ENCODE results near the gene FGD2. TPM values are rescaled to one million over a fixed set of nuclear protein-coding genes. Genes with fewer than 3 reads are reported as not detected.
"Not testable (repeated sequence)": the region's sequence is repeated elsewhere in the genome, so short reads cannot be mapped to it uniquely, and the experiment has no call there.

FGD2 gene
- total and polyA plus RNA-seq, 3 experiments from 2014 or later, result 0.53 to 1.3 (median 1.2) TPM

DNA sequence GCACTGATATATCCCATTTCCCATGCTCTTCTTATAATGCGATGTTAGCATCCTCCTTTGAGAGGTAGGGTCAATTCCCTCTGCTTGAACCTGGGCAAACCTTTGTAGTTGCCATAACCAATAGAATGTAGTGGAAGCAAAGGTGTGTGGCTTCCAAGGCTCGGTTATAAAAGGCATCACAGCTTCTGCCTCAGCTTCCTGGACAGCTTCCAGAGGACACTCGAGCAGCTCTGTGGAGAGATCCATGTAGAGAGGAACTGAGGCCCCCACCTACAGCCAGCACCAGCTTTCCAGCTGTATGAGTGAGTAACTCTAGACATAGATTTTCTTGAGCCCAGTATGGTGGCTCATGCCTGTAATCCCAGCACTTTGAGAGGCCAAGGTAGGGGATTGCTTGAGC lies 36.7 kb downstream of the FGD2 start:
- peaks cover 19% of the 10 kb centered on the region for H3K4me1 ChIP-seq (ENCODE audit: insufficient read depth, low read length)
- no peaks in the 10 kb centered on the region for H3K27me3 Mint-ChIP-seq
- H3K36me3 ChIP-seq (ENCODE audit: insufficient read depth, low read length), result no peaks in the 10 kb centered on the region
- H3K36me3 Mint-ChIP-seq, result no peaks in the 10 kb centered on the region
- H3K9me3 ChIP-seq (ENCODE audit: low read length), result no peaks in the 10 kb centered on the region
- POLR2A ChIA-PET, result no interaction called here
- H3K27ac ChIP-seq (ENCODE audit: low read depth, low read length), result peak overlapping the region; percentile 20
- peaks cover 17 to 36% (median 29%) of the 10 kb centered on the region in 3 donors for H3K4me1 Mint-ChIP-seq
- no peak for DNase-seq
- CTCF ChIA-PET, result interaction anchor here (1.0 to 1.4 kb wide), 3 partner anchors 9 to 165 kb away, joined by 3 to 6 read pairs (median 3); no protein-coding TSS in a partner anchor
- no peaks in the 10 kb centered on the region for H3K9me3 Mint-ChIP-seq
- H3K27ac Mint-ChIP-seq, result peak overlapping the region in 1 of 8 donors; percentile 92
- no peak overlapping the region for H3K4me3 ChIP-seq (ENCODE audit: low read length)
- no peaks in the 10 kb centered on the region for H3K27me3 ChIP-seq (ENCODE audit: insufficient read depth, low read length, poor library complexity, severe bottlenecking)
- H3K4me3 Mint-ChIP-seq, result no peak overlapping the region

DNA sequence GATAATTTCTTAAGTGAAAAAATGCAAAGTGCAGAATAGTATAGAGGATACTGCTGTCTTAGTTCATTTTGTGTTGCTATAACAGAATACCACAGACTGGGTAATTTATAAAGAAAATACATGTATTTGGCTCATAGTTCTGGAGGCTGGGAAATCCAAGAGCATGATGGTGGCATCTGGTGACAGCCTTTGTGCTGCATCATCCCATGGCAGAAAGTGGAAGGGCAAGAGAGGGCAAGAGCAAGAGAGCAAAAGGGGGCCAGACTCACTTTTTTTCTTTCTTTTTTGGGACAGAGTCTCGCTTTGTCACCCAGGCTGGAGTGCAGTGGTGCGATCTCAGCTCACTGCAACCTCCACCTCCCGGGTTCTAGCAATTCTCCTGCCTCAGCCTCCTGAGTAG lies 37.6 kb downstream of the FGD2 start:
- H3K4me3 Mint-ChIP-seq; H3K4me3 ChIP-seq (ENCODE audit: low read length); H3K27me3 Mint-ChIP-seq; H3K27ac ChIP-seq (ENCODE audit: low read depth, low read length); H3K36me3 Mint-ChIP-seq; H3K36me3 ChIP-seq (ENCODE audit: insufficient read depth, low read length); POLR2A ChIA-PET; H3K9me3 Mint-ChIP-seq; DNase-seq; H3K27me3 ChIP-seq (ENCODE audit: insufficient read depth, low read length, poor library complexity, severe bottlenecking); H3K9me3 ChIP-seq (ENCODE audit: low read length): not testable (repeated sequence)
- peak overlapping the region in 1 of 8 donors; percentile 51 for H3K27ac Mint-ChIP-seq
- H3K4me1 Mint-ChIP-seq, result peaks cover 26 to 46% (median 39%) of the 10 kb centered on the region in 3 donors
- CTCF ChIA-PET, result interaction anchor here (1.2 to 1.4 kb wide), 3 partner anchors 11 to 128 kb away, joined by 3 read pairs; no protein-coding TSS in a partner anchor
- peaks cover 28% of the 10 kb centered on the region for H3K4me1 ChIP-seq (ENCODE audit: insufficient read depth, low read length)

DNA sequence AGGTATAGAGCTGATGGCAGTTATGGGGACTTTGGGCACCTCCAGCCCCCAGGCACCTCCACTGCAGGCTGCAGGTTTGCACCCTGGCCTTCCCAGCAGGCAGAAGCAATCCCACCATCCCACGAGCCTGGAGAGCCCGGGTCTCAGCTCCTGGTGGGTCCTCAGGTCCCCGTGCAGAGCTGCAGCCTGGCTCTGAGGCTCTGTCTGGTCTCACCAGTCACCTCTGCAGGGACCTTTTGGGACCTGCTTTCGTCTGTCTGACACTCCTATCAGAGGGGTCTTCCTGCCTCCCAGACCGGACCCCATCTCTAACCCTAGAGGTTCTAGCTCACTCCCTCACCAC lies 41.9 kb downstream of the FGD2 start:
- CTCF ChIA-PET, result interaction anchor here (0.8 to 11.0 kb wide), 7 partner anchors 10 to 163 kb away, joined by 3 to 229 read pairs (median 7); partner anchors contain the start of gene PIM1
- Histone ChIP-seq H3K36me3 (ENCODE audit: insufficient read depth, low read length) (no peaks in the 10 kb centered on the region), H3K27ac (ENCODE audit: low read depth, low read length) (peak overlapping the region; percentile 91), H3K4me1 (ENCODE audit: insufficient read depth, low read length) (peaks cover 70% of the 10 kb centered on the region), H3K4me3 (ENCODE audit: low read length) (no peak overlapping the region), H3K27me3 (ENCODE audit: insufficient read depth, low read length, poor library complexity, severe bottlenecking) (no peaks in the 10 kb centered on the region), H3K9me3 (ENCODE audit: low read length) (no peaks in the 10 kb centered on the region)
- peak overlapping the region; percentile 60 to 99 (median 90) for H3K27ac Mint-ChIP-seq
- H3K4me1 Mint-ChIP-seq, result peaks cover 65 to 71% (median 68%) of the 10 kb centered on the region in 3 donors
- DNase-seq, result no peak
- no peaks in the 10 kb centered on the region for H3K27me3 Mint-ChIP-seq
- H3K4me3 Mint-ChIP-seq, result peak overlapping the region in 4 of 7 donors; percentile 29 to 68 (median 52)
- no peaks in the 10 kb centered on the region for H3K36me3 Mint-ChIP-seq
- POLR2A ChIA-PET, result interaction anchor here (1.1 kb wide), 1 partner anchor 26 kb away, joined by 3 read pairs; no protein-coding TSS in a partner anchor
- H3K9me3 Mint-ChIP-seq, result no peaks in the 10 kb centered on the region

DNA sequence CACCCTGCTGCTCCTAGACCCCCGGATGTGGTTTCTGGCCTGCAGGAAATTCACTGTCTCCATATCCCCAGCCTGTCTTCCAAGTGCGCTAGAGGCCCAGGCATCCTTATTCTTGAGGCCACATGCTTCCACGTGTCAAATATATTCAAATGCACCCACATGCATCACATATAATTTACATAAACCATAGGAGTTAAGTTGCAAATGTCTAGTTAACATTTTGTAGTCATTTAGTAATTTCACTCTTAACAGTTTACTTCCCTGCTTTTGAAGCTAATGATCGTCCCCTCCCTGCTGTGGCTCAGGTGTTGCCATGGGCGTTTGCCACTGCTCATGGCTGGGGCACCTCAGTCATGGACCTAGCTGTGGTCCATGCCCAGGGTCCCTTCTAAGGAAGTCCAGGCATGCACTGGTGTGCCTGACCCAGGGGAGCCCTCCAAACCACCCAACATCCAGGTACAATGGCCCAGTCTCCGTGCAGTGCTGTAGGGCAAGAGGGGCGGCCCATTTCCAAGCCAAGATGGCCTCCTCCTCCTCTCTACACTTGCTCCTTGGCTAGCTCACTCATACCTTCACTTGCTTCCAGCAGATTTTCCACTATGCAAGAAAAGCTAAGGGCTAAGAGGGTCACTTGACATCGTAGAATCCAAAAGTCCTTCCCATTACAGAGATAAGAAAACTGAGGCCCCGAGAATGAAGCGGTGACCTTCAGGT lies 42.4 kb downstream of the FGD2 start:
- no peak for DNase-seq
- ChIA-PET CTCF (interaction anchor here (1.2 to 11.0 kb wide), 7 partner anchors 9 to 160 kb away, joined by 3 to 229 read pairs (median 7); partner anchors contain the start of gene PIM1), POLR2A (interaction anchor here (1.1 kb wide), 1 partner anchor 26 kb away, joined by 3 read pairs; no protein-coding TSS in a partner anchor)
- Histone ChIP-seq H3K27ac (ENCODE audit: low read depth, low read length) (peak overlapping the region; percentile 91), H3K4me1 (ENCODE audit: insufficient read depth, low read length) (peaks cover 71% of the 10 kb centered on the region), H3K27me3 (ENCODE audit: insufficient read depth, low read length, poor library complexity, severe bottlenecking) (no peaks in the 10 kb centered on the region), H3K36me3 (ENCODE audit: insufficient read depth, low read length) (no peaks in the 10 kb centered on the region), H3K9me3 (ENCODE audit: low read length) (no peaks in the 10 kb centered on the region), H3K4me3 (ENCODE audit: low read length) (no peak overlapping the region)
- Mint-ChIP-seq H3K27ac (peak overlapping the region; percentile 76 to 99 (median 90)), H3K9me3 (no peaks in the 10 kb centered on the region), H3K27me3 (no peaks in the 10 kb centered on the region), H3K36me3 (no peaks in the 10 kb centered on the region), H3K4me1 (peaks cover 65 to 71% (median 68%) of the 10 kb centered on the region in 3 donors), H3K4me3 (peak overlapping the region in 5 of 7 donors; percentile 29 to 68 (median 37))

DNA sequence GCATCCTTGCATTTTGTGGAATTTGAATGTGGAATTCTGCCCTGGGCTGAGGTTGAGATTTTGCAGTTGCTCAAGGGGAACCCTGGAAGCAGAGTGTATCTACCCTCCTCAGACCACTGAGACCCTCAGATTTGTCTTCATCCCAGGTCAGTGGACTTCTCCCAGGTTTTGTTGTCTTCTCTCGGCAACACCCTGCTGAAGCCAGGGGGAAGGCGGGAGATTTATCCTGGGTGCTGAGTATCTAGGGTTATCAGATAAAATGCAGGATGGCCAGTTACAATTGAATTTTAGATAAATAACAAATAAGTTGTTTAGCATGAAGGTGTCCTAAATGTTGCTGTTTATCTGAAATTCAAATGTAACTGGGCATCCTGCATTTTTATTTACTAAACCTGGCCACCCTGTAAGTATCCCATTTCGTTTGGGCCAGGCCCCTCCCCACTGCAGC lies 43.0 kb downstream of the FGD2 start:
- Mint-ChIP-seq H3K4me1 (peaks cover 65 to 68% (median 67%) of the 10 kb centered on the region in 3 donors), H3K4me3 (peak overlapping the region; percentile 50 to 95 (median 85)), H3K27me3 (no peaks in the 10 kb centered on the region), H3K27ac (peak overlapping the region; percentile 88 to 100 (median 94)), H3K36me3 (no peaks in the 10 kb centered on the region), H3K9me3 (no peaks in the 10 kb centered on the region)
- ChIA-PET POLR2A (interaction anchor here (1.1 kb wide), 1 partner anchor 27 kb away, joined by 3 read pairs; no protein-coding TSS in a partner anchor), CTCF (interaction anchor here (1.2 to 11.0 kb wide), 6 partner anchors 19 to 160 kb away, joined by 3 to 229 read pairs (median 8); partner anchors contain the start of gene PIM1)
- H3K36me3 ChIP-seq (ENCODE audit: insufficient read depth, low read length), result no peaks in the 10 kb centered on the region
- peaks cover 71% of the 10 kb centered on the region for H3K4me1 ChIP-seq (ENCODE audit: insufficient read depth, low read length)
- no peak overlapping the region for H3K4me3 ChIP-seq (ENCODE audit: low read length)
- no peaks in the 10 kb centered on the region for H3K27me3 ChIP-seq (ENCODE audit: insufficient read depth, low read length, poor library complexity, severe bottlenecking)
- no peak for DNase-seq
- H3K9me3 ChIP-seq (ENCODE audit: low read length), result no peaks in the 10 kb centered on the region
- peak overlapping the region; percentile 91 for H3K27ac ChIP-seq (ENCODE audit: low read depth, low read length)

DNA sequence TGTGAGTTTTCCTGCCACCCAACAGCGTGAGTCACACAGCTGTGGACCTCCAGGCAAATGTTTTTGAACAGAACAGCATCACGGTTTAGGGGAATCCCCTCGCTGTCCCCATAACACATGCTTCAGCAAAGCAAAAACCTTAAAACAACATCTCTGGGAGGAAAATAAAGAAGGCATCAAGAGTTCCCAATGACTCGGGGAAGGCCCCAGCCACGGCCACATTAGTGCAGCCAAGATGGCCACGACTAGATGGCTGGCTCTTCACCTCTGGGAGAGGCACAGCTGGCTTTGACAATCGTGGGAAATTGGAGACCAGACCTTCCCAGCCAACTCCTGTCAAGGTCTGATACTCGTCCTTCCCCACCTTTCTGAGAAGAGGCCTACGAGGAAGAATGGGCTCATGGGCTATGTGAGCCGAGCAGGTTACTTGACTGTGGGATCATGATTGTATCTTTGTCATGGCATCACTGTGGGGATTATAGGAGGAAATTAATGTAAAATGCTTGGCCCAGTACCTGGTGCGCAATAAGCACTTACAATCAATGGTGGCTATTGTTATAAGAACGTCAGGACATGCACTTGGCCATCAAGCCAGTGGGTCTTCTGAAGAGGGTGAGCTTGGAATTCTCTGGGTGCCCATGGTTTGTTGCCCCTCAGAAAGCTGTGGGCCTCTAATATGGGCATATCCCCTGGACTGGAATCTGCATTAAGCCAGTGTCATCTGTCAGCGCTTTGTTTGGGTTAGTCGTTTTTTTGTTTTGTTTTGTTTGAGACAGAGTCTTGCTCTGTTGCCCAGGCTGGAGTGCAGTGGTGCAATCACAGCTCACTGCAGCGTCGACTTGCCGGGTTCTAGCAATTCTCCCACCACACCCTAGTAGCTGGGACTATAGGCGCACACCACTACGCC lies 43.6 kb downstream of the FGD2 start:
- H3K4me3 Mint-ChIP-seq, result peak overlapping the region; percentile 50 to 95 (median 85)
- Histone ChIP-seq H3K27ac (ENCODE audit: low read depth, low read length) (peak overlapping the region; percentile 91), H3K9me3 (ENCODE audit: low read length) (no peaks in the 10 kb centered on the region), H3K4me3 (ENCODE audit: low read length) (peak overlapping the region; percentile 75), H3K4me1 (ENCODE audit: insufficient read depth, low read length) (peaks cover 71% of the 10 kb centered on the region), H3K27me3 (ENCODE audit: insufficient read depth, low read length, poor library complexity, severe bottlenecking) (no peaks in the 10 kb centered on the region), H3K36me3 (ENCODE audit: insufficient read depth, low read length) (no peaks in the 10 kb centered on the region)
- peak; percentile 56 to 84 (median 66) for DNase-seq
- H3K27me3 Mint-ChIP-seq, result no peaks in the 10 kb centered on the region
- H3K9me3 Mint-ChIP-seq, result no peaks in the 10 kb centered on the region
- no peaks in the 10 kb centered on the region for H3K36me3 Mint-ChIP-seq
- H3K4me1 Mint-ChIP-seq, result peaks cover 65 to 68% (median 67%) of the 10 kb centered on the region in 3 donors
- ChIA-PET CTCF (interaction anchor here (1.2 to 11.0 kb wide), 8 partner anchors 17 to 160 kb away, joined by 3 to 229 read pairs (median 8); partner anchors contain the start of gene PIM1), POLR2A (interaction anchor here (1.2 to 1.5 kb wide), 2 partner anchors 9 to 122 kb away, joined by 3 to 4 read pairs; no protein-coding TSS in a partner anchor)
- peak overlapping the region; percentile 88 to 100 (median 94) for H3K27ac Mint-ChIP-seq

DNA sequence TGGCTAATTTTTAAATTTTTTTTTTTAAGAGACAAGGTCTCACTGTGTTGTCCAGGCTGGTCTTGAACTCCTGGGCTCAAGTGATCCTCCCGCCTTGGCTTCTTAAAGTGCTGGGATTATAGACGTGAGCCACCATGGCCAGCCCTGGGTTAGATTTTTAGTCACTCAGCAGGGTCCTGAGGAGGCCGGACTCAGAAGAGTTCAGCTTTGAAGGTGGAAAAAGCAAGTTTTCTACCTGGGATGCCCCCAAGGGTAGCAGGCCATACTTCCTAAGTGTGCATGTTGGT lies 44.2 kb downstream of the FGD2 start:
- H3K27ac ChIP-seq (ENCODE audit: low read depth, low read length), result peak overlapping the region; percentile 91
- H3K36me3 ChIP-seq (ENCODE audit: insufficient read depth, low read length), result no peaks in the 10 kb centered on the region
- Mint-ChIP-seq H3K9me3 (no peaks in the 10 kb centered on the region), H3K27ac (peak overlapping the region; percentile 88 to 100 (median 94)), H3K4me1 (peaks cover 67 to 69% (median 68%) of the 10 kb centered on the region in 3 donors), H3K36me3 (no peaks in the 10 kb centered on the region), H3K4me3 (peak overlapping the region; percentile 73 to 95 (median 85)), H3K27me3 (no peaks in the 10 kb centered on the region)
- ChIA-PET POLR2A (interaction anchor here (1.2 to 1.5 kb wide), 2 partner anchors 10 to 121 kb away, joined by 3 to 4 read pairs; no protein-coding TSS in a partner anchor), CTCF (interaction anchor here (1.7 to 11.0 kb wide), 6 partner anchors 16 to 160 kb away, joined by 4 to 229 read pairs (median 54); partner anchors contain the start of gene PIM1)
- no peak for DNase-seq
- H3K9me3 ChIP-seq (ENCODE audit: low read length), result no peaks in the 10 kb centered on the region
- H3K27me3 ChIP-seq (ENCODE audit: insufficient read depth, low read length, poor library complexity, severe bottlenecking), result no peaks in the 10 kb centered on the region
- peaks cover 71% of the 10 kb centered on the region for H3K4me1 ChIP-seq (ENCODE audit: insufficient read depth, low read length)
- H3K4me3 ChIP-seq (ENCODE audit: low read length), result peak overlapping the region; percentile 75
